ENCODE results near the gene ANKRD33B.
"Not testable (repeated sequence)": the region's sequence is repeated elsewhere in the genome, so short reads cannot be mapped to it uniquely, and the experiment has no call there.

The ANKRD33B gene

DNA sequence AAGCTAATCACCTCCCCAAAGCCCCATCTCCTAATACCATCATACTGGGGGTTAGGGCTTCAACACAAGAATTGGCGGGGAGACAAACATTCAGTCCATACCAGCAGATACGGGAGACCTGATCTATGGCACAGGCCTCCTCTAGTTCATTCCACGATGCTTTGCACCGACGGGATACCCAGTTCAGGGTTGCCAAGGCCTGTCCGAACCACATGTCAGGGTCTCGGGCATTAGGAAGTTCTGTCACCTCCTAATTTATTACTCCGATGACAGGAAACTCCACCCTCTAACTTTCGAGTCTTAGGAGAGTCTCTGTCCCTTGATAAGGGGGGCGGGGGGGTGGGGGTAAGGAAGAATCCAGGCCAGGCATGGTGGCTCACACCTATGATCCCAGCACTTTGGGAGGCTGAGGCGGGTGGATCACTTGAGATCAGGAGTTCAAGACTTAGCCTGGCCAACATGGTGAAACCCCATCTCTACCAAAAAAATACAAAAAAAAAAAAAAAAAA is 23.8 kb upstream of the ANKRD33B start:
- peaks cover 30 to 61% (median 52%) of the 10 kb centered on the region in 10 experiments for H3K4me1 ChIP-seq
- H3K4me3 ChIP-seq: no peak overlapping the region
- no peaks in the 10 kb centered on the region for H3K36me3 ChIP-seq
- no peak overlapping the region for H3K9ac ChIP-seq
- H3K27ac ChIP-seq: peak overlapping the region in 1 of 11 experiments; percentile 31; a peak in 1 of 22 replicates
- H3K9me3 ChIP-seq (replicated peaks in 1 of 11): no peaks in the 10 kb centered on the region
- H3K27me3 ChIP-seq: no peaks in the 10 kb centered on the region
- H3K4me2 ChIP-seq: peak overlapping the region in 8 of 11 experiments; percentile 21 to 97 (median 87); a peak in 14 of 22 replicates
- TF ChIP-seq Cebpa-rat (IDR thresholded peaks at IDR 0.05): no peak
- H4K20me1 ChIP-seq: no peaks in the 10 kb centered on the region

DNA sequence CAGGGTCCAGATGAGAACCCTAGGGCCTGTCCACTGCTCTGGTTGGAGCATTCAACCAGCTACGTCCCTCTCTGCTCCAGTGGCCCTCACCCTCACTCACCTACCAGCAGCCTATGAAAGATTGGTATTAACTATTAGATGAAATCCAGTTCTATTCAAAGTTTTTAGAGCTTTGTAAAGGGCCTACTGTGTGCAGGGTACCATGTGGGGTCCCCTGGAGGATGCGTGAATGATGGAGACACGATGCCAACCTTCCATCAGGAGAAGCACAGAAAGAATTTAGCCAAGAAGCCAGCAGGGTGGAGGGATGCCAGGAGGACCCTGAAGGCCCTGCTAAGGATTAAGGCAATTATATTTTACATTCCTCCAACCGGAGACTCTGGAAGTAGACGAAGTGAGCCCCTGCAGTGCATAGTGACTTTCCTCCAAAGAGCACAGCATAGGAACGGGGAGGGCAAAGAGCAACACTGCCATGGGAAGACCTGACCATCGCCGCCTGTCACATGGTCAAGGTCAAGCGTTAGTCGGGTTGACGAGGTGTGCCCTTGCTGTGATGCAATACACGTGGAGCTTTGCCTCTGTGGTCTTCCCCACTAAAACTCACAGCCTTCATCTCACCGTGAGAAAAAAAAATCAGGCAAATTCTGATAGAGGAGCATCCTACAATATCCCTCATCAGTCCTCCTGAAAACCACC is 22.8 kb upstream of the ANKRD33B start:
- Histone ChIP-seq H3K36me3 (no peaks in the 10 kb centered on the region), H3K4me1 (peaks cover 26 to 51% (median 45%) of the 10 kb centered on the region in 10 experiments), H3K9ac (no peak overlapping the region), H3K4me2 (no peak overlapping the region), H3K27me3 (0 out of 22 replicates have a peak, but pooled peaks cover 0 to 2% (median 0%) of the 10 kb centered on the region in 11 experiments), H3K27ac (no peak overlapping the region), H3K4me3 (no peak overlapping the region), H3K9me3 (replicated peaks in 1 of 11) (no peaks in the 10 kb centered on the region), H4K20me1 (no peaks in the 10 kb centered on the region)
- 0 out of 22 replicates have a peak, but pooled peaks of 2 of the 11 experiments have one; percentile 24 to 35 for TF ChIP-seq Cebpa-rat (IDR thresholded peaks at IDR 0.05)

DNA sequence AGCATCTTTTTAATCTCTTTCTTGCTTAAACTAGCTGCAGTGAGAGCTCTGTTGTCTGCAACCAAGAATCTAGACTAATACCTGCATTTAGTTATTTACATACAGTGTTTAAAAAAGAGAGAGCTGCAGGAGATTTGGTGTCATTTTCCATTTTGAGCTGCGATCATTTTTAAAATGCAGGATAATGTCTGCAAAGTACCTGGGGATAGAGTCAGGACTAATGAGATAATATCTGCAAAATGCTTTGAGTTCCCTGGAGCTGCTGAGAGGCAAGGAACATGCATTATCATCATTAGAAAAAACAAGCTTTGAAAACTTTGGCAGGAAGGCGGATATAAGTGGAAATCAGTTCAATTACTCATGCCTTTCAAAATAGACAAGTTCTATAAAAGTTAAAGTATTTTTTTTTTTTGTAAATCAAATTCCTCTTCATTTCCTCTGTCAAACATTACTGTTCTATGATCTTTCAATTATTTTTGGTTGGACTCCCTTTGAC is 21.8 kb upstream of the ANKRD33B start:
- H3K4me3 ChIP-seq: no peak overlapping the region
- no peak for TF ChIP-seq Cebpa-rat (IDR thresholded peaks at IDR 0.05)

DNA sequence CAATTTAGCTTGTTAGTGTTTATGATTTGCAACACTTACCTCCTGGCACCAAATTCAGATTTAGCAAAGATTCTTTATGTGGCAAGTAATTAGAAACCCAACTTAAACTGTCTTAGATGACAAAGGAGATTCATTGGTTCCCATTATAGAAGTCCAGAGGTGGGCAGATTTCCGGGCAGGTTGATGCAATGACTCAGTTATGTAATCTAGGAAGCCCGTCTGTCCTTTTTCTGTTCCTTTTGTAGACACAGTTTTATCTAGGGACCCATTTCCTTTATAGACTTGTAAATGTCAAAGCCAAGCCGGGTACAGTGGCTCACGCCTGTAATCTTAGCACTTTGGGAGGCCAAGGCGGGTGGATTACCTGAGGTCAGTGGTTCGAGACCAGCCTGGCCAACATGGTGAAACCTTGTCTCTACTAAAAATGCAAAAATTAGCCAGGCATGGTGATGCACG is 20.3 kb upstream of the ANKRD33B start:
- TF ChIP-seq Cebpa-rat (IDR thresholded peaks at IDR 0.05): no peak
- no peaks in the 10 kb centered on the region for H4K20me1 ChIP-seq
- no peak overlapping the region for H3K4me3 ChIP-seq
- no peak overlapping the region for H3K27ac ChIP-seq
- H3K9ac ChIP-seq: no peak overlapping the region; a peak in 1 of 22 replicates
- H3K27me3 ChIP-seq: 0 out of 22 replicates have a peak, but pooled peaks cover 0 to 2% (median 0%) of the 10 kb centered on the region in 11 experiments
- peaks cover 0 to 3% (median 0%) of the 10 kb centered on the region in 11 experiments; a peak in 4 of 22 replicates for H3K9me3 ChIP-seq (replicated peaks in 1 of 11)
- no peaks in the 10 kb centered on the region for H3K36me3 ChIP-seq
- peak overlapping the region in 8 of 11 experiments; percentile 3 to 60 (median 43); a peak in 12 of 22 replicates for H3K4me2 ChIP-seq
- peaks cover 1 to 36% (median 21%) of the 10 kb centered on the region in 10 experiments; a peak in 17 of 20 replicates for H3K4me1 ChIP-seq

More for the DNA sequence above, 21.8 kb upstream of the ANKRD33B start:
- no peaks in the 10 kb centered on the region for H3K36me3 ChIP-seq
- H4K20me1 ChIP-seq: no peaks in the 10 kb centered on the region
- no peaks in the 10 kb centered on the region for H3K9me3 ChIP-seq (replicated peaks in 1 of 11)
- 0 out of 22 replicates have a peak, but pooled peaks cover 0 to 2% (median 0%) of the 10 kb centered on the region in 11 experiments for H3K27me3 ChIP-seq
- H3K9ac ChIP-seq: no peak overlapping the region
- no peak overlapping the region for H3K4me2 ChIP-seq
- H3K27ac ChIP-seq: no peak overlapping the region
- peaks cover 16 to 50% (median 36%) of the 10 kb centered on the region in 10 experiments for H3K4me1 ChIP-seq

DNA sequence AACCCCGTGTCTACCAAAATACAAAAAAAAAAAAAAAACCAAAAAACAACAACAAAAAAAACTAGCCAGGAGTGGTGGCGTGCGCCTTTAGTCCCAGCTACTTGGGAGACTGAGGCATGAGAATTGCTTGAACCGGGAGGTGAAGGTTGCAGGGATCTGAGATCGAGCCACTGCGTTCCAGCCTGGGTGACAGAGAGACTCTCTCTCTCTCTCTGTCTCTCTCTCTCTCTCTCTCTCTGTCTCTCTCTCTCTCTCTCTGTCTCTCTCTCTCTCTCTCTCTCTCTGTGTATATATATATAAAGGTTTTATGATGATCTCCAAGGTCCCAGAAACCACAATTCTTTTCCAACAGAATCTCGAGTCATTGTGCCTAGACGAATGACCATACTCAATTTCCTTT is 18.8 kb upstream of the ANKRD33B start:
- Histone ChIP-seq H3K36me3 (no peaks in the 10 kb centered on the region), H3K27me3 (0 out of 22 replicates have a peak, but pooled peaks cover 0 to 2% (median 0%) of the 10 kb centered on the region in 11 experiments)

DNA sequence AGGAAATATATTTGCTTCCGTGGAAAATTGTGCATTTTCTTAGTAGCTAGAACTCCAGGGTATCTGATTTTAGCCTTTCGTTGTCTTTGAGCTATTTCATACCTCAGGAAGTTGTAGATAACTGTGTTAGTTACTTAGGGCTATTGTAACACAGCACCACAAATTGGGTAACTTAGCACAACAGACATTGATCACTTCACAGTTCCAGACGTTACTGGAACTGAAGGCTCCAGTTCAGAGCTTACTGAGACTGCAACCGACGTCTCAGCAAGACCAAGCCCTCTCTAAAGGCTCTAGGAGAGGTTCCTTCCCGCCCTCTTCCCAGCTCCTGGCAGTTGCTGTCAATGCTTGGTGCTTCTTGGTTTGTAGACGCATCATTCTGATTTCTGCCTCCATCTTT is 17.7 kb upstream of the ANKRD33B start:
- no peak overlapping the region for H3K4me3 ChIP-seq
- H3K36me3 ChIP-seq: no peaks in the 10 kb centered on the region
- H3K27ac ChIP-seq: no peak overlapping the region
- H3K9me3 ChIP-seq (replicated peaks in 1 of 11): peaks cover 0 to 8% (median 0%) of the 10 kb centered on the region in 11 experiments; a peak in 4 of 22 replicates
- H3K27me3 ChIP-seq: 0 out of 22 replicates have a peak, but pooled peaks cover 0 to 2% (median 0%) of the 10 kb centered on the region in 11 experiments
- H4K20me1 ChIP-seq: no peaks in the 10 kb centered on the region
- peaks cover 0 to 21% (median 7%) of the 10 kb centered on the region in 10 experiments; a peak in 12 of 20 replicates for H3K4me1 ChIP-seq
- no peak overlapping the region for H3K9ac ChIP-seq
- H3K4me2 ChIP-seq: no peak overlapping the region
- TF ChIP-seq Cebpa-rat (IDR thresholded peaks at IDR 0.05): no peak

More for the DNA sequence above, 18.8 kb upstream of the ANKRD33B start:
- Histone ChIP-seq H3K4me3 (no peak overlapping the region), H3K4me1 (peaks cover 0 to 21% (median 7%) of the 10 kb centered on the region in 10 experiments; a peak in 12 of 20 replicates), H3K9ac (no peak overlapping the region), H3K27ac (no peak overlapping the region), H3K4me2 (no peak overlapping the region), H4K20me1 (no peaks in the 10 kb centered on the region), H3K9me3 (replicated peaks in 1 of 11) (peaks cover 0 to 8% (median 0%) of the 10 kb centered on the region in 11 experiments; a peak in 4 of 22 replicates)
- no peak for TF ChIP-seq Cebpa-rat (IDR thresholded peaks at IDR 0.05)

DNA sequence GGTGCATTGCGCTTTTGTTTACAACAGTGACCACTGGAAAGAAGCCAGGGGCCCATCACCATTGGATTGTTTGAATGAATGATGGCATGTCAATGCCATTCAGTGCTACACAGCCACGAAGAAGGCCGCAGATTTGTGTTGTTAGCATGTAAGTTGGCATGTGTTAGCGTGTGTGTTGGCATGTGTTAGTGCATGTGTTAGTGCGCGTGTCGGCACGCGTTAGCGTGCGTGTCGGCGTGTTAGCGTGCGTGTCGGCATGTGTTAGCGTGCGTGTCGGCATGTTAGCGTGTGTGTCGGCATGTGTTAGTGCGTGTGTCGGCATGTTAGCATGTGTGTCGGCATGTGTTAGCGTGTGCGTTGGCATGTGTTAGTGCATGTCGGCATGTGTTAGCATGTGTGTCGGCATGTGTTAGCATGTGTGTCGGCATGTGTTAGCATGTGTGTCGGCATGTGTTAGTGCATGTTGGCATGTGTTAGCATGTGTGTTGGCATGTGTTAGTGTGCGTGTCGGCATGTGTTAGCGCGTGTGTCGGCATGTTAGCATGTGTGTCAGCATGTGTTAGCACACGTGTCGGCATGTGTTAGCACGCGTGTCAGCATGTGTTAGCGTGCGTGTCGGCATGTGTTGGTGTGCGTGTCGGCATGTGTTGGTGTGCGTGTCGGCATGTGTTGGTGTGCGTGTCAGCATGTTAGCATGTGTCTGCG is 15.3 kb upstream of the ANKRD33B start:
- TF ChIP-seq Cebpa-rat (IDR thresholded peaks at IDR 0.05): no peak
- Histone ChIP-seq H3K9ac (no peak overlapping the region), H3K4me3 (no peak overlapping the region), H3K4me1 (peaks cover 7 to 26% (median 16%) of the 10 kb centered on the region in 10 experiments; a peak in 19 of 20 replicates), H3K9me3 (replicated peaks in 1 of 11) (peaks cover 0 to 8% (median 0%) of the 10 kb centered on the region in 11 experiments; a peak in 4 of 22 replicates), H3K4me2 (no peak overlapping the region), H3K27ac (no peak overlapping the region), H3K27me3 (0 out of 22 replicates have a peak, but pooled peaks cover 0 to 2% (median 0%) of the 10 kb centered on the region in 11 experiments), H3K36me3 (no peaks in the 10 kb centered on the region), H4K20me1 (no peaks in the 10 kb centered on the region)

DNA sequence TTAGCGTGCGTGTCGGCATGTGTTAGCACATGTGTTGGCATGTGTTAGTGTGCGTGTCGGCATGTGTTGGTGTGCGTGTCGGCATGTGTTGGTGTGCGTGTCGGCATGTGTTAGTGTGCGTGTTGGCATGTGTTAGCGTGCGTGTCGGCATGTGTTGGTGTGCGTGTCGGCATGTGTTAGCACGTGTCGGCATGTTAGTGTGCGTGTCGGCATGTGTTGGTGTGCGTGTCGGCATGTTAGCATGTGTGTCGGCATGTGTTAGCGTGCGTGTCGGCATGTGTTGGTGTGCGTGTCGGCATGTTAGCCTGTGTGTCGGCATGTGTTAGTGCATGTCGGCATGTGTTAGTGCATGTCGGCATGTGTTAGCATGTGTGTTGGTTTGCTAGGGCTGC is 14.8 kb upstream of the ANKRD33B start:
- not testable (repeated sequence) for H3K4me2 ChIP-seq; H3K36me3 ChIP-seq; H3K4me3 ChIP-seq; H4K20me1 ChIP-seq; H3K27me3 ChIP-seq; H3K9ac ChIP-seq; H3K27ac ChIP-seq; H3K9me3 ChIP-seq (replicated peaks in 1 of 11)
- peaks cover 7 to 22% (median 13%) of the 10 kb centered on the region in 10 experiments; a peak in 16 of 20 replicates for H3K4me1 ChIP-seq
